PFSK-1 (cell line): Measurements from ENCODE around the gene TBC1D17.

Experiments
- FOXP2 ChIP-seq: optimal IDR thresholded peaks from 2 replicates; pipeline ENCODE3; 2011; ENCODE audit warnings: borderline replicate concordance, control low read depth, inconsistent platforms; ENCODE audit not compliant: insufficient read depth; ENCODE audit errors: extremely low read length, extremely low read depth
- POLR2AphosphoS5 ChIP-seq: IDR thresholded peaks from 2 replicates; pipeline ENCODE4 v1.6.1; 2012; ENCODE audit warnings: low read depth, mild to moderate bottlenecking, control low read depth, low read length, moderate library complexity
- SIN3A ChIP-seq: IDR thresholded peaks from 2 replicates; pipeline ENCODE4 v1.6.1; 2012; ENCODE audit warnings: mild to moderate bottlenecking, low read length, moderate library complexity, borderline replicate concordance; ENCODE audit not compliant: insufficient read depth
- TAF1 ChIP-seq: IDR thresholded peaks from 2 replicates; pipeline ENCODE4 v1.6.1; 2012; ENCODE audit warnings: low read length, control low read depth, borderline replicate concordance; ENCODE audit not compliant: insufficient read depth
- TF ChIP-seq, protein P1 (sequence below), 2 experiments: IDR thresholded peaks; 2 replicates each; pipeline versions ENCODE4 v1.6.1 to v1.8.0; 2011 to 2012; ENCODE audit warnings: low read depth in 2 of 2, low read length in 2 of 2, control low read depth in 1 of 2, inconsistent platforms in 1 of 2, mild to moderate bottlenecking in 1 of 2, moderate library complexity in 1 of 2; ENCODE audit not compliant: insufficient read depth in 1 of 2

TBC1D17 gene

DNA sequence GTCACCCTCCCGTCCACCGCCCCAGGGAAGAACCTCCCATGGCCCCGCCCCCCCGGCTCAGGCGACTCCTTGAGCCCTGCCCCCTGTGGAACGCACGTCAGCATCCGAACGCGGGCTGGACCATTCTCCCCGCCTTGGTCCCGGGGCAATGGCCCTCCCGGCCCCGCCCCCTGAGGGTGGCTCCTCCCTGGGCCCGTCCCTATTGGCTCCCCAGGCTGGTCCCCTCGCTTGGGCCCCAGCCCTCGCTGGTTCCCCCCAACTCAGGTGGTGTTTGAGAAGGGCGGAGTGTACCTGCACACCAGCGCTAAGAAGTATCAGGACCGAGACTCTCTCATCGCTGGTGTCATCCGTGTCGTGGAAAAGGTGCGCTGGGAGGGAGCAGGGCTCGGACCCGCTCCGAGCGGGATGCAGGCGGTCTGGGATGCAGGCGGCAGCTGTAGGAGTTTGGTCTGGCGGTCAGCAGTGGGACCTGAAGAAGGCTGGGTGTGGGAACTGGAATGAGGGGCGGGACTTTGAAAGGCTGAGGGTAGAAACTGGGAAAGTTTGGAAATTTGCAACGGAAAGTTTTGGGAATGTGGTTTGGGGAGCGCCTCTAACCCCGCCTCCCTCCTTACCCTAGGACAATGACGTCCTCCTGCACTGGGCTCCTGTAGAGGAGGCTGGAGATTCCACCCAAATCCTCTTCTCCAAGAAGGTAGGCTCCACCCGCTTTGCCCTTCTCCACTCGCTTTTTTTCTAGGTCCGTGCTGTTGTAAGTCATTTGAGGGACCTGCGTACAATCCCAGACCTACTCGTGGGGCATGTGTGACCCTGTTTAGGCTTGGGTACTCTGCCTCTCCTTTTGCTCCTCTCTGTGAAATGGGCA, 609 bp downstream of the TBC1D17 start:
- TF ChIP-seq TAF1 (no peak), FOXP2 (peak; percentile 70), POLR2AphosphoS5 (no peak), SIN3A (no peak)
- TF ChIP-seq, protein P1, sequence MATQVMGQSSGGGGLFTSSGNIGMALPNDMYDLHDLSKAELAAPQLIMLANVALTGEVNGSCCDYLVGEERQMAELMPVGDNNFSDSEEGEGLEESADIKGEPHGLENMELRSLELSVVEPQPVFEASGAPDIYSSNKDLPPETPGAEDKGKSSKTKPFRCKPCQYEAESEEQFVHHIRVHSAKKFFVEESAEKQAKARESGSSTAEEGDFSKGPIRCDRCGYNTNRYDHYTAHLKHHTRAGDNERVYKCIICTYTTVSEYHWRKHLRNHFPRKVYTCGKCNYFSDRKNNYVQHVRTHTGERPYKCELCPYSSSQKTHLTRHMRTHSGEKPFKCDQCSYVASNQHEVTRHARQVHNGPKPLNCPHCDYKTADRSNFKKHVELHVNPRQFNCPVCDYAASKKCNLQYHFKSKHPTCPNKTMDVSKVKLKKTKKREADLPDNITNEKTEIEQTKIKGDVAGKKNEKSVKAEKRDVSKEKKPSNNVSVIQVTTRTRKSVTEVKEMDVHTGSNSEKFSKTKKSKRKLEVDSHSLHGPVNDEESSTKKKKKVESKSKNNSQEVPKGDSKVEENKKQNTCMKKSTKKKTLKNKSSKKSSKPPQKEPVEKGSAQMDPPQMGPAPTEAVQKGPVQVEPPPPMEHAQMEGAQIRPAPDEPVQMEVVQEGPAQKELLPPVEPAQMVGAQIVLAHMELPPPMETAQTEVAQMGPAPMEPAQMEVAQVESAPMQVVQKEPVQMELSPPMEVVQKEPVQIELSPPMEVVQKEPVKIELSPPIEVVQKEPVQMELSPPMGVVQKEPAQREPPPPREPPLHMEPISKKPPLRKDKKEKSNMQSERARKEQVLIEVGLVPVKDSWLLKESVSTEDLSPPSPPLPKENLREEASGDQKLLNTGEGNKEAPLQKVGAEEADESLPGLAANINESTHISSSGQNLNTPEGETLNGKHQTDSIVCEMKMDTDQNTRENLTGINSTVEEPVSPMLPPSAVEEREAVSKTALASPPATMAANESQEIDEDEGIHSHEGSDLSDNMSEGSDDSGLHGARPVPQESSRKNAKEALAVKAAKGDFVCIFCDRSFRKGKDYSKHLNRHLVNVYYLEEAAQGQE (IDR thresholded peaks at IDR 0.05; ENCODE audit: insufficient read depth in 1 of 2, low read depth in 2 of 2, low read length in 2 of 2), result no peak

DNA sequence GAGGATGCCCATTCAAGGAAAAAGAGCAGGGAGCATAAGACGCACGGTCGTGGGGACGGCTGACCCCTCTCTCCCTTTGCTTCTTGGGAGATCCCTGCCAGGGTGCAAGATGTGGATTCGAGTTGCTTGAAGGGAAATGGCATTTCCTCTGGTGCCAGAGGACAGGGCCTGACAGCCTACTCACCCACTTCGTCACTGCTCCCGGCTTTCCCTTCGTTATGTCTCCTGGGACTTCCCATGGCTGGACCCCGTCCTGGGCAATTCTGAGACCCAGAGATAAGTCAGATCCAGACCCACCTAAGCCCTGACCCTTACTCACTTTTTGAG, 1.2 kb downstream of the TBC1D17 start:
- no peak for TF ChIP-seq SIN3A
- TF ChIP-seq, protein P1 (IDR thresholded peaks at IDR 0.05; ENCODE audit: insufficient read depth in 1 of 2, low read depth in 2 of 2, low read length in 2 of 2), result no peak

DNA sequence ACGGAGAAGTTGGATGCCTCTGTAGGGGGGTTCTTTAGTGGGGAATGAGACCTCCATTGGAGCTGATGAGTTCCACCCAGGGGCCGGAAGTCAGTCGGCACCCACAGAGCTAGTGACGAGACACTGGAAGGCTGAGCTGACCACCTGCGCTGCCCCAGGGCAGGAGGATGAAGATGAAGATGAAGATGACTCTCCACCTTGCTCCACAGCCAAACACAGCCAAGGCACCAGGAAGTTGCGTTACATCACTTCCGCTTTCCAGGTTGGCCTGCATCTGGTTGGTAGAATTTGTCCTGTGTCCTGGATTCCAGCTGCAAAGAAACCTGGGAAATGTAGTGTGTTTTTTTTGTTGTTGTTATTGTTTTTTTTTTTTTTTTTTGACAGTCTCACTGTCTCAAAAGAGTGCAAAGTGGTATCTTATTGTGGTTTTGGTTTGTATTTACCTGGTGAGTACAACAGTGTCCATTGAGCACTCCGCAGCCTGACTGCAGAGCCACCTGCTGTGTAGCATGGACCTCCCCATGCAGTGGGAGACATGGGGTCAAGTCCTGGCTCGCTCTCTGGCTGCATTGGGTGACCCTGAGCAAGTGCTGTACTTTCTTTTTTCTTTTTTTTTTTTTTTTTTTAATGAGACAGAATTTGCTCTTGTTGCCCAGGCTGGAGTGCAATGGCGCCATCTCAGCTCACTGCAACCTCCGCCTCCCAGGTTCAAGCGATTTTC, 1.9 kb downstream of the TBC1D17 start:
- TF ChIP-seq POLR2AphosphoS5, result no peak
- TF ChIP-seq, protein P1 (IDR thresholded peaks at IDR 0.05; ENCODE audit: insufficient read depth in 1 of 2, low read depth in 2 of 2, low read length in 2 of 2), result no peak
- no peak for TF ChIP-seq SIN3A
- TF ChIP-seq TAF1, result no peak
- TF ChIP-seq FOXP2, result no peak

DNA sequence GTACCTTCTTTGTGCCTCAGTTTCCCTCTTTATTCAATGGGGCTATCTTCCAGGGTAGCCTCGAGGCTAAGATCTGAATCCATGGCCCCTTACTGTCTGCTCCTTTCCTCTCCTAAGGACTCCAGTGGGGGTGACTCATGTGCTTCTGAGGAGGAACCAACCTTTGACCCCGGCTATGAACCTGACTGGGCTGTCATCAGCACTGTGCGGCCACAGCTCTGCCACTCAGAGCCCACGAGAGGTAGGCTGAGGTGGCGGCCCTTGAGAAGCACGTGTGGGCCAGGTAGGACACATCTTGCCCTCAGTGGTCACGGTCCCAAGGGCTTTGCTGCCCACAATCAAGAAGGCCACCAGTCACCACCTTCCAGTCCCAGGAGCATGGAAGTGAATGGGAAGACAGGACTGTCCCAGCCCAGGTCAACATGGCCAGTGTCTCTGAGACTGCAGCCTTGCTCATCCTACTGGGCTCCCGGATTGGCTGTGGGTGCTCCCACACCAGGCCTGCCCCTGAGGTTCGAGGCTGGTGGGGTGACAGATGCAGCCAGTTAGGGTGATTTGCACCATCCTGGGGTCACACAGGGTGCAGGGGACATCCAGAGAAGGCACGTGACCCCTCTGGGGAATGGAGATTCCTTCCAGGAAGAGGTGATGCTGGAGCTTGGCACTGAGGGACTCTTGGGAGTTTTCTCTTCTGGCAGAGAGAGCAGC, 2.8 kb downstream of the TBC1D17 start:
- TF ChIP-seq, protein P1 (IDR thresholded peaks at IDR 0.05; ENCODE audit: insufficient read depth in 1 of 2, low read depth in 2 of 2, low read length in 2 of 2), result no peak
- TF ChIP-seq FOXP2, result no peak
- no peak for TF ChIP-seq TAF1
- no peak for TF ChIP-seq POLR2AphosphoS5
- TF ChIP-seq SIN3A, result no peak
